Cardiac fibroblast (primary cell): Measurements from ENCODE around the gene ANO1.

Experiments used
- DNase-seq, 2 donors: peaks; one replicate each; pipeline versions ENCODE4 v3.0.0 to v3.0.0-alpha.2; 2010; ENCODE audit warnings: low read depth in 2 of 2
- H3K4me3 ChIP-seq, 2 donors: replicated peaks in 1 of 2; 1 replicate in 1 of 2; 2 replicates in 1 of 2; pipeline ENCODE4 v1.5.1; 2011; ENCODE audit warnings: low read depth in 2 of 2, low read length in 2 of 2, mild to moderate bottlenecking in 2 of 2, moderate library complexity in 1 of 2
- TF ChIP-seq, protein P1 (sequence below): IDR thresholded peaks from one replicate; pipeline ENCODE4 v1.5.1; 2011; ENCODE audit warnings: low read depth, mild to moderate bottlenecking, low read length, inconsistent platforms

The ANO1 gene

DNA sequence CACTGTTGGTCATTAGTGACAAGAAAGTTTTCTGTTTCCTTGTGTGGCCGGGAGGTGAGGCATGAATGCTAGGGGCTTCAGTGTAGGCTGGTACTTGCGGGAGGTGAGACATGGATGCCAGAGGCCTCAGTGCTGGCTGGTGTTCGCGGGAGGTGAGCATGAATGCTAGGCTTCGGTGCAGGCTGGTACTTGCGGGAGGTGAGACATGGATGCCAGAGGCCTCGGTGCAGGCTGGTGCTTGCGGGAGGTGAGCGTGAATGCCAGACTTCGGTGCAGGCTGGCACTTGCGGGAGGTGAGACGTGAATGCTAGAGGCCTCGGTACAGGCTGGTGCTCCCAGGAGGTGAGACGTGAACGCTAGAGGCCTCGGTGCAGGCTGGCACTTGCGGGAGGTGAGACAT lies 48.4 kb downstream of the ANO1 start:
- H3K4me3 ChIP-seq: no peak overlapping the region
- TF ChIP-seq, protein P1, sequence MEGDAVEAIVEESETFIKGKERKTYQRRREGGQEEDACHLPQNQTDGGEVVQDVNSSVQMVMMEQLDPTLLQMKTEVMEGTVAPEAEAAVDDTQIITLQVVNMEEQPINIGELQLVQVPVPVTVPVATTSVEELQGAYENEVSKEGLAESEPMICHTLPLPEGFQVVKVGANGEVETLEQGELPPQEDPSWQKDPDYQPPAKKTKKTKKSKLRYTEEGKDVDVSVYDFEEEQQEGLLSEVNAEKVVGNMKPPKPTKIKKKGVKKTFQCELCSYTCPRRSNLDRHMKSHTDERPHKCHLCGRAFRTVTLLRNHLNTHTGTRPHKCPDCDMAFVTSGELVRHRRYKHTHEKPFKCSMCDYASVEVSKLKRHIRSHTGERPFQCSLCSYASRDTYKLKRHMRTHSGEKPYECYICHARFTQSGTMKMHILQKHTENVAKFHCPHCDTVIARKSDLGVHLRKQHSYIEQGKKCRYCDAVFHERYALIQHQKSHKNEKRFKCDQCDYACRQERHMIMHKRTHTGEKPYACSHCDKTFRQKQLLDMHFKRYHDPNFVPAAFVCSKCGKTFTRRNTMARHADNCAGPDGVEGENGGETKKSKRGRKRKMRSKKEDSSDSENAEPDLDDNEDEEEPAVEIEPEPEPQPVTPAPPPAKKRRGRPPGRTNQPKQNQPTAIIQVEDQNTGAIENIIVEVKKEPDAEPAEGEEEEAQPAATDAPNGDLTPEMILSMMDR: no peak
- DNase-seq: no peak

DNA sequence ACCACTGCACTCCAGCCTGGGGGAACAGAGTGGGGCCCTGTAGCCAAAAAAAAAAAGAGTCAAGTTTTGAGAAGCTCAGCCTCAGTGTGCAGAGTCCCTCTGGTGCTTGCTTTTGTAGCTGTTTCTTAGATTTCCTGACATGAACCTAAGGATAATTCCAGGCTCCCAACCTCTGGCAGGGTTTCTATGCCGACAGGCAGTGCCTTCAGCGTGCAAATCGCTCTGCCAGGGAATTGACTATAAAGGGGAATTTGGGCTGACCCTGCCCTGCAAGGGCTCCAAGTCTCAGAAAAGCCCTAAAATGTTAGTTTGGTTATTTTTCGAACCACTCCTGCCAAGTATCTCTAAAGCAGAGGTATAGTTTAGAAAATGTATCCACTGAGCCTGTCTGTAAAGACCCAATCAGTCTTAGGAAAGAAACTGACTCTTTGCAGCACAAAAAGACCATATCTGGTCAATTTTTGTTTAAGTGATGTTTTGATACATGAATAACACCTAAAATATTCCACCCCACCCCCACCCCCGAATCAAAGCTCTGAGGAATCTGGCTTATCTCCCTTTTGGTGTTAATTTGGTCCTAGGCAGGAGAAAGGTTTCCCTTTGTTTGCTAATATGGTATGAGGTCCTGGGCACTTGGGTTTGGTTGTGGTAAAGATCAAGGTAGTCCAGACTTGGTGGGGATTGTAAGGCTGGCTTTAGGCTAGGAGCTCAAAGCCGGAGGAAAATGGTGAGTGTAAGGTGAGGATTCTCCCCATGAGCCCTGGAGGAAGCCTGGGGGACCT lies 49.7 kb downstream of the ANO1 start:
- DNase-seq: peak in 1 of 2 donors; percentile 14
- TF ChIP-seq, protein P1: no peak
- no peak overlapping the region for H3K4me3 ChIP-seq

DNA sequence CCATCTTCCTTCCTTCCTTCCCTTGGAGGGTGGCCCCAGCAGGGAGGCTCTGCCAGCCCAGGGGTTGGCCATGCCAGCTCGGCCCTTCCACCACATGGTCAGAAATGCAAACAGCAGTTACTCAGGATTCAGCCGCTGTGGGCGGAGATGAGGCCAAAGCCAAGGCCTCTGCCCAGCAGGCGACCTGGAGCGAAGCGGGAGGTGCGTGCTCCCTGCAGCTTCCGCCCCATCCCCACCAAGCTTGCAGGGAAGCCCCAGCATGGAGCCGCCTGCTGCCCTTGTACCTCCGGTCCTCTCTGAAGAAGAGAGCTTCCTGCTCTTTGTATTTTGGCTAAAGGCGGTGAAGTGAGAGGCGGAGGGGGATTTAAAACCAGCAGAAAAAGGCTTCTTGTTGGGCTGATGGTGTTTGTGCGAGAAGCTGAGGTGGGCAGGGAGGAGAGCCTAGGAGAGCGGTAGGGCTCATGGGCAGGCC lies 50.4 kb downstream of the ANO1 start:
- DNase-seq: peak in 1 of 2 donors; percentile 21
- H3K4me3 ChIP-seq: no peak overlapping the region
- TF ChIP-seq, protein P1: no peak

DNA sequence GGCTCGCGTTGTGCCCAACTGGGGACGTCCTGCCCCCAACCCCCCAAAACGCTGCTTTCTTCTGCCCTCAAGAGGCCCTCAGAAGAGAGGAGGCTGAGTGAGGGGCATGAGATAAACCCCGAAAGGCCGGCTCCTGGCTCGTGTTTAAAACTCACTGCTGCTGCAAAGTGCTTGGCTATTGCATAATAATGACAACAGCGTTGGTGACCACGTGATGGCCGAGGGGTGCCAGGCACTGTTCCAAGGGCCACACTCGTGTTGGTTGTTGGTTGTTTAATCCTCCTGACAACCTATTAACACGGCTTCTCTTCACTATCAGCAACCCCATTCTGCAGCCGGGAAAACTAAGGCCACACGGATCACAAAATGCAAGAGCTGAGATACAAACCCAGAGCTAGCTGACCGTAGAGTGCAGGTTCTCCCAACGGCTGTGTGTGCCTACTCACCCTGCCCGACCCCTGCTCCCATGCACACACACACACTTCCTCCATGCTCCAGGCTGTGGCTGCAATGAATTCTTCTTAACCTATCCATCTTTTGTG lies 51.0 kb downstream of the ANO1 start:
- H3K4me3 ChIP-seq: no peak overlapping the region
- TF ChIP-seq, protein P1: no peak
- DNase-seq: no peak

DNA sequence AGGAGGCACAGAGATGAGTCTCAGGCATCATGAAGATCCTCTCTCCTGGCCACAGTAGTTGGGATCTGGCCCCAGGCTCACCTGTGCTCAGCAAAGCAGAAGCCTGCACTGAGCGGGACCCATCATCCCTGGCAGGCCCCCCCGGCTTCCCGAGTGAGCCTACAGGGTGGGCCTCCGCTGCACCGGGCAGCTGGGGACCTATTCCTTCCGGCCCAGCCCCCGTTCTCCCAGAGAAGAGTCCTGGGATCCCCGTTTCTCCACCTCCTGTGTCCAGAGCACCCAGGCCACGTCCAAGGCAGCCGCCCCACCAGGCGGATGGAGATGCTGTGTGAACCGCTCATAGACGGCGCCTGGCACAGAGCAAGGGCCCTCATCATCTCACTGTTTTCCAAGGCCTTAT lies 52.5 kb downstream of the ANO1 start:
- no peak for DNase-seq
- TF ChIP-seq, protein P1: no peak
- H3K4me3 ChIP-seq: no peak overlapping the region

DNA sequence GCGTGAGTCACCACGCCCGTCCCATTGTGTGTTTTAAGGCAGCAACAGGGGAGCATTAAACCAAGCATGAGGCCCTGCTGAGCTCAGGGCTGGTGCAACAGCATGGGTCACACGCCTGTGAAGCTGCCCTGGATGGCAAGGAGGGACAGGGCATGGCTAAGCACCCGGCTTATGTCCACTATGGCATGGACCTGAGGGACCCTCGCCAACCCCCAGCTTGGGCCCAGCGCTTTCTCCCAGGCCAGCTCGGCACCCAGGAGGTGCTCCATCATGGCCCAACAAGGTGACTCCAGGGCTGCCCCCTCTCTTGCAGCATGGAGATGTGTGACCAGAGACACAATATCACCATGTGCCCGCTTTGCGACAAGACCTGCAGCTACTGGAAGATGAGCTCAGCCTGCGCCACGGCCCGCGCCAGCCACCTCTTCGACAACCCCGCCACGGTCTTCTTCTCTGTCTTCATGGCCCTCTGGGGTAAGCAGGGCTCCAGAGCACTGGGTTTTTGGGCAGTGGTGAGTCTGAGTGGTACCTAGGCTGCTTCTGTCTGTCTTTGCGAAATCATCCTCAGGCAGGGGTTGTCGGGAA lies 53.6 kb downstream of the ANO1 start:
- no peak for DNase-seq
- TF ChIP-seq, protein P1: no peak
- H3K4me3 ChIP-seq: no peak overlapping the region
